NCI-H510A (cell line): ENCODE data around the gene FBLIM1.

Experiments
- DNase-seq: peaks from one replicate; lab custom pipeline; 2025; lab: John Stamatoyannopoulos, UW

Gene FBLIM1

GRCh38 chr1:15748690-15749398 lies 9.8 kb upstream of the FBLIM1 start:
- DNase-seq: no peak

- no peak for DNase-seq
These were observed 8.9 kb upstream of the FBLIM1 start for GRCh38 chr1:15749399-15750291.

- DNase-seq: no peak
These were observed 7.7 kb upstream of the FBLIM1 start for GRCh38 chr1:15750924-15751323.

GRCh38 chr1:15751717-15752116 lies 6.9 kb upstream of the FBLIM1 start:
- no peak for DNase-seq

GRCh38 chr1:15753776-15754175 lies 4.8 kb upstream of the FBLIM1 start:
- DNase-seq: no peak

- no peak for DNase-seq
These were observed 3.5 kb upstream of the FBLIM1 start for GRCh38 chr1:15755021-15755645.

- no peak for DNase-seq
These were observed 3.0 kb upstream of the FBLIM1 start for GRCh38 chr1:15755646-15756040.

GRCh38 chr1:15756143-15757015 lies 2.2 kb upstream of the FBLIM1 start:
- peak; percentile 94 for DNase-seq

- DNase-seq: no peak
These were observed 1.5 kb upstream of the FBLIM1 start for GRCh38 chr1:15757016-15757543.

GRCh38 chr1:15757575-15758342 lies 836 bp upstream of the FBLIM1 start:
- DNase-seq: no peak

GRCh38 chr1:15758953-15759661 lies 512 bp downstream of the FBLIM1 start:
- no peak for DNase-seq

- no peak for DNase-seq
These were observed 2.1 kb downstream of the FBLIM1 start for GRCh38 chr1:15760520-15761211.

GRCh38 chr1:15761366-15762128 lies 3.0 kb downstream of the FBLIM1 start:
- DNase-seq: no peak

GRCh38 chr1:15762546-15762945 lies 4.0 kb downstream of the FBLIM1 start:
- DNase-seq: no peak

GRCh38 chr1:15764269-15764764 lies 5.7 kb downstream of the FBLIM1 start:
- DNase-seq: peak; percentile 48

- DNase-seq: no peak
These were observed 6.3 kb downstream of the FBLIM1 start for GRCh38 chr1:15764890-15765289.

GRCh38 chr1:15765495-15766194 lies 7.0 kb downstream of the FBLIM1 start:
- DNase-seq: no peak

- DNase-seq: no peak
These were observed 9.3 kb downstream of the FBLIM1 start for GRCh38 chr1:15767941-15768340.
